Vagina (tissue), 2 donors: ENCODE data around the gene SLC30A3. TPM values are rescaled to one million over a fixed set of nuclear protein-coding genes. Genes with fewer than 3 reads are reported as not detected.
"Not testable (repeated sequence)": the region's sequence is repeated elsewhere in the genome, so short reads cannot be mapped to it uniquely, and the experiment has no call there.

Source experiments
- DNase-seq, 2 donors: peaks; one replicate each; pipeline ENCODE4 v3.0.0-alpha.2; 2017; ENCODE audit errors: extremely low spot score in 2 of 2
- H3K27ac ChIP-seq: fragments of 200-600 bp; sonication (generic); one replicate; pipeline ENCODE4 v1.5.1; 2019
- H3K27me3 ChIP-seq: fragments of 200-600 bp; sonication (generic); one replicate; pipeline ENCODE4 v1.5.1; 2019
- H3K36me3 ChIP-seq, 2 donors: fragments of 200-600 bp; sonication (generic); one replicate each; pipeline ENCODE4 v1.5.1; 2017 to 2019
- H3K4me1 ChIP-seq: fragments of 200-600 bp; sonication (generic); one replicate; pipeline ENCODE4 v1.5.1; 2019
- H3K4me3 ChIP-seq, 2 donors: fragments of 200-600 bp; sonication (generic); 1 replicate in 1 of 2; 2 replicates in 1 of 2; pipeline ENCODE4 v1.5.1; 2016 to 2019
- H3K9me3 ChIP-seq: fragments of 200-600 bp; sonication (generic); one replicate; pipeline ENCODE4 v1.5.1; 2019
- POLR2A ChIP-seq, 2 donors: fragments of 450-650 bp; IDR thresholded peaks; one replicate each; pipeline ENCODE4 v1.6.1; 2017; ENCODE audit warnings: antibody characterized with exemption in 2 of 2, mild to moderate bottlenecking in 2 of 2, moderate library complexity in 2 of 2
- POLR2AphosphoS5 ChIP-seq, 2 donors: sonication (generic); formaldehyde crosslinking; IDR thresholded peaks; one replicate each; pipeline ENCODE4 v1.9.0; 2017; ENCODE audit warnings: antibody characterized with exemption in 2 of 2, mild to moderate bottlenecking in 2 of 2, low read depth in 1 of 2; ENCODE audit not compliant: insufficient read depth in 1 of 2
- intact Hi-C: fragments of 100-400 bp; cut with DNase I; formaldehyde crosslinking; loops from one replicate; pipeline ENCODE4 v1.15.1; 2023
- total RNA-seq: library from RNA; depleted of rRNA; stranded (reverse); fragments of >200 nt; gene quantifications from one replicate; pipeline ENCODE4 v1.2.3, GENCODE V29; 2016
- TF ChIP-seq, protein P1 (sequence below), 3 experiments: fragments of 450-650 bp in 2 of 3; fragments of 200-600 bp in 1 of 3; sonication (generic) in 1 of 3; IDR thresholded peaks; one replicate each; pipeline ENCODE4 v1.5.1; 2017 to 2019; ENCODE audit warnings: antibody characterized with exemption in 3 of 3, mild to moderate bottlenecking in 2 of 3, moderate library complexity in 2 of 3

Gene SLC30A3
- total RNA-seq, 1 donor from 2014 or later: 1.2 TPM

DNA sequence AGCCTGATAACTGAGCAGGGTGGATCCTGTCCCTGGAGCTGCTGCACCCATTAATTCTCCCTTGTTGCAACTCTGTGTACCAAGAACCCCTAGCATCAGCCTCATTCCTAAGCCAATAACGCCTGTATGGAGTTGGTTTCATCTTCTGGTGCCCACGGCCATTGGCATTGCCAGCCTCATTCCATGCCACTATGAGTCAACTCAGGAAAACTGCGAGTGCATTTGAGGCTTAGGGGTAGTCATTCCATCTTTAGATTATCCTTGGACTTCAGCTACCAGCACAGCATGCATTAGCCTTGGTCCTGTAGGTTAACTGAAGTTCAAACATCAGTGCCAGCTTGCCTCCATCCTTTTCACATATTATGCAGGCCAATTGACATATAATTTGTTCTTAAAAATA, 18.0 kb upstream of the SLC30A3 start:
- no peaks in the 10 kb centered on the region for H3K9me3 ChIP-seq
- intact Hi-C loops: loop anchor here (5.0 kb wide), 1 partner anchor 184 kb away; no protein-coding TSS in a partner anchor
- no peak overlapping the region for H3K4me3 ChIP-seq
- H3K27me3 ChIP-seq: no peaks in the 10 kb centered on the region
- H3K27ac ChIP-seq: no peak overlapping the region
- no peak for TF ChIP-seq POLR2AphosphoS5 (IDR thresholded peaks at IDR 0.05; ENCODE audit: insufficient read depth in 1 of 2, low read depth in 1 of 2)
- TF ChIP-seq, protein P1, sequence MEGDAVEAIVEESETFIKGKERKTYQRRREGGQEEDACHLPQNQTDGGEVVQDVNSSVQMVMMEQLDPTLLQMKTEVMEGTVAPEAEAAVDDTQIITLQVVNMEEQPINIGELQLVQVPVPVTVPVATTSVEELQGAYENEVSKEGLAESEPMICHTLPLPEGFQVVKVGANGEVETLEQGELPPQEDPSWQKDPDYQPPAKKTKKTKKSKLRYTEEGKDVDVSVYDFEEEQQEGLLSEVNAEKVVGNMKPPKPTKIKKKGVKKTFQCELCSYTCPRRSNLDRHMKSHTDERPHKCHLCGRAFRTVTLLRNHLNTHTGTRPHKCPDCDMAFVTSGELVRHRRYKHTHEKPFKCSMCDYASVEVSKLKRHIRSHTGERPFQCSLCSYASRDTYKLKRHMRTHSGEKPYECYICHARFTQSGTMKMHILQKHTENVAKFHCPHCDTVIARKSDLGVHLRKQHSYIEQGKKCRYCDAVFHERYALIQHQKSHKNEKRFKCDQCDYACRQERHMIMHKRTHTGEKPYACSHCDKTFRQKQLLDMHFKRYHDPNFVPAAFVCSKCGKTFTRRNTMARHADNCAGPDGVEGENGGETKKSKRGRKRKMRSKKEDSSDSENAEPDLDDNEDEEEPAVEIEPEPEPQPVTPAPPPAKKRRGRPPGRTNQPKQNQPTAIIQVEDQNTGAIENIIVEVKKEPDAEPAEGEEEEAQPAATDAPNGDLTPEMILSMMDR (IDR thresholded peaks at IDR 0.05): no peak
- no peak for TF ChIP-seq POLR2A (IDR thresholded peaks at IDR 0.05)
- H3K36me3 ChIP-seq: no peaks in the 10 kb centered on the region
- DNase-seq: no peak
- H3K4me1 ChIP-seq: no peaks in the 10 kb centered on the region

DNA sequence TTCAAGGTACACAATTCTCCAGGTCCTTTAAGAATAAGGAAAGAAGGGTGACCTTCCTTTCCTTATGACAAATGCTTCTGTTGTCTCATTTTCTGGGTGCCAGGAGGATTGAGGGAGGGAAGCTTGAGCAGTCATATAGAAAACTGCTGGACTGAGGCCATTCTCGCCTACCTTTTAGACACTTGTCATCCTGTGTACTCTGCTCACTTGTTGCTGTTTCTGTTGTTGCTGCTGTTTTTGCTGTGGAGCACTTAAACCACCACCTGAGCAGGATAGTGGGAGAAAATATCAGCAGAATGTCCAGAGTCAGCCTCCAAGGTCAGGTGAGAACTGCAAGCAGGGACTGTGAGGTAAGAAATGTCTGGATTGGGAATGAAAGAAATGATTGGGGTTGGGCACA, 15.2 kb upstream of the SLC30A3 start:
- intact Hi-C loops: no loop called here
- no peaks in the 10 kb centered on the region for H3K27me3 ChIP-seq

DNA sequence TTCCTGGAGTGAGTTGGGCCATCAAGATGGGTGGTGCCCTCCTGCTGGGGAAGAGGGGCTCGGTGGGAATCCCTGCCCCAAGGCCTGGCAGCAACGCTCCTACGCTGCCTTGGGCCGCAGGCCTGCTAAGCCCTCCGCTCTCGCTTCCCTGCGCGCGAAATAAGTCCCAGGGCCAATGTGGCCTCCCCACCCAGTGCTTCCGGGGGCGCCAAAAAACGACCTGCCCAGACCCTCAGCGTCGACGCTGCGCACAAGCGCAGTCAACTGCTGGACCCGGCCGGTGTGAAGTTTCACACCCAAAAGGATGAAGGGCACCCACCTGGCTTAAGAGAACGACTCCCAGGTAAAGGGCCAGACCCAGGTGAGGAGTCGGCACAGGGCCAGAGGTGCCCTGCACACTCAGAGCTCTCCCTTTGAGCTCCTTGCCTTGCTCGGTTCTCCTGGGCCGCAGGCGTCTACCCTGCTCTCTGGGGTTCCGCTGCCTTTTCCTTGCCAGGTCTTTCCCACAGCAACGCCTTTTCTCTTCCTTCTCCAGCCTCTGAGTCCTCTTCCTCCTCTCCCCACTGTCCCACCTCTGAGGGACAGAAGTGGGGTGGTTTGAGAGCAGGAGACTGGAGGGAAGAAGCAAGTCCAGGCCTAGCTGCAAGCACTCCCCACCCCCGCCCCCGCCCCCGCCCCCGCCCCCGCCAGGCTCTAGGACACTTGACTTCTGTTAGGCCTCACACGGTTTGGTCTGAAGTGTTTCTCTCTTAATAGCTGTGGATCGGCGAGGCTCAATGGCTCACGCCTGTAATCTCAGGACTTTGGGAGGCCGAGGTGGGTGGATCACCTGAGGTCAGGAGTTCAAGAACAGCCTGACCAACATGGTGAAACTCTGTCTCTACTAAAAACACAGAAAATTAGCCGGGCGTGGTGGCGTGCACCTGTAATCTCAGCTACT, 12.6 kb upstream of the SLC30A3 start, which contains the start of gene DNAJC5G:
Gene DNAJC5G, plus strand, starts transcription at position 223 of the 940 bp plus-strand sequence. CDS start 1,296 bp downstream, outside the sequence.
- H3K4me1 ChIP-seq: no peaks in the 10 kb centered on the region
- TF ChIP-seq POLR2A (IDR thresholded peaks at IDR 0.05) (no peak), POLR2AphosphoS5 (IDR thresholded peaks at IDR 0.05; ENCODE audit: insufficient read depth in 1 of 2, low read depth in 1 of 2) (no peak)
- TF ChIP-seq, protein P1 (IDR thresholded peaks at IDR 0.05): no peak
- H3K9me3 ChIP-seq: no peaks in the 10 kb centered on the region
- no peak within 1 kb of the TSS for H3K27ac ChIP-seq
- H3K27me3 ChIP-seq: no peaks in the 10 kb centered on the region
- intact Hi-C loops: loop anchor here (2.0 kb wide), 1 partner anchor 25 kb away; no protein-coding TSS in a partner anchor
- no peaks in the 10 kb centered on the region for H3K36me3 ChIP-seq
- H3K4me3 ChIP-seq: no peak within 1 kb of the TSS
- DNase-seq: no peak

More for the DNA sequence above, 15.2 kb upstream of the SLC30A3 start:
- H3K4me3 ChIP-seq: no peak overlapping the region
- no peaks in the 10 kb centered on the region for H3K9me3 ChIP-seq
- no peaks in the 10 kb centered on the region for H3K36me3 ChIP-seq
- no peak overlapping the region for H3K27ac ChIP-seq
- H3K4me1 ChIP-seq: no peaks in the 10 kb centered on the region
- DNase-seq: no peak
- TF ChIP-seq, protein P1 (IDR thresholded peaks at IDR 0.05): no peak
- TF ChIP-seq POLR2AphosphoS5 (IDR thresholded peaks at IDR 0.05; ENCODE audit: insufficient read depth in 1 of 2, low read depth in 1 of 2) (no peak), POLR2A (IDR thresholded peaks at IDR 0.05) (no peak)

DNA sequence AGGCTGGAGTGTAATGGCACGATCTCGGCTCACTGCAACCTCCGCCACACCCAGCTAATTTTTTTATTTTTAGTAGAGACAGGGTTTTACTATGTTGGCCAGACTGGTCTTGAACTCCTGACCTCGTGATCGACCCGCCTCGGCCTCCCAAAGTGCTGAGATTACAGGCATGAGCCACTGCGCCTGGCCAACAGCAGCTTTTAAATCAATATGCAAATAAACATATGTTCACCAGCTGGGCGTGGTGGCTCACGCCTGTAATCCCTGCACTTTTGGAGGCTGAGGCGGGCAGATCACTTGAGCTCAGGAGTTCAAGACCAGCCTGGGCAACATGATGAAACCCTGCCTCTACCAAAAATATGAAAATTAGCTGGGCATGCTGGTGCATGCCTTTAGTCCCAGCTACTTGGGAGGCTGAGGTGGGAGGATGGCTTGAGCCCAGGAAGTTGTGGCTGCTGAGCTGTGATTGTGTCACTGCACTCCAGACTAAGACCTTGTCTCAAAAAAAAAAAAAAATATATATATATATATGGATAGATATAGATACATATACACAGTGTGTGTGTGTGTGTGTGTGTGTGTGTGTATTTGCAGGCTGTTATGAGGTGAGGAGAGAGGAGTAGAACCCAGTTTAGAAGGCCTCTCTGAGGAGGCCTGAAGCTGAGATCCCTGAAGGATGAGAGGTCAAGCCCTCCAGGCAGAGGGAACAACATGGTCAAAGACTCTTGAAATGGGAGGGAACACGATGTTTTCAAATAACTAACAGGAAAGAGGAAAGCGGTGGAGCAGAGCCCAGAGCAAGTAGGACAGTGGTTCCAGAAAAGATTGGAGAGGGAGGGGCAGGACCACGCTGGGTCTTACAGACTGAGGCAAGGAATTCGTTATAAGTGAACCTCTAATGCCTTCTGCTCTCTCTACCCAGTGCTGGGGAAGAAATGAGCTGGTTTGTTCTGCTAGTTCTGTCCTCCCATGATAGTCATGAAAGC, 10.0 kb upstream of the SLC30A3 start:
- intact Hi-C loops, H3K27me3 ChIP-seq, DNase-seq: not testable (repeated sequence)

DNA sequence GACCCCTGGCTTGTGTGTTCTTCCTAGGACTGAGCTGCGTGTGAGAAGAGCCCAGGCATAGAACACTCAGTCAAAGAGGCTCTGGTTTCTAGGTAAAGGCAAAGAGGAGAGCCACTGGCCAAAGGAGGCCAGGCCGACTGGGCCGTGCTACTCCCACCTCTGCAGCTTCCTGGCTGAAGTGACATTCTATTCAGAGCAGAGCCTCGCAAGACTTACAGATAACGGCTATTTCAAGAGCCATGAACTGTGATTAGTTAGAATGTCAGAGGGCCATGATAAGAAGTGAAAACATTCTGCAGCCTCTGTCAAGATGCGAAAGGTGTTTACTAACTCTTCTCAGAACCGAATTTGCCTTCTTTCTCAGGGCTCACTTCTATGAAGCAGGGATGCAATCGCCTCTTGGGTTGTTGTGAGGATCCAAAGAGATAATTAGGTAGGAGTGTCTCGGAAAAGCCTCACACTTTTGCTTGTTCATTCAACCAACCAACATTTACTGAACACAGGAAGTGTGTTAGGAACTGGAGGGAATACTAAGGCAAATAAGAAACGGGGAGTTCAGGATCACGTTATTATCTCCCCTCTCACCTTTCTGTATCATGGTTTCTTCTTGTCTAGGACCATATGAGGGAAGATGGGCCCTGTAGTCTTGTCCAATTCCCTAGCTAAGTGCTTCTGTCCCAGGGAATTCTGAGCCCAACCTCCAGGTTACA, 8.9 kb upstream of the SLC30A3 start:
- intact Hi-C loops: no loop called here
- DNase-seq: no peak
- Histone ChIP-seq H3K4me3 (no peak overlapping the region), H3K27ac (no peak overlapping the region), H3K4me1 (no peaks in the 10 kb centered on the region), H3K27me3 (no peaks in the 10 kb centered on the region), H3K36me3 (no peaks in the 10 kb centered on the region), H3K9me3 (no peaks in the 10 kb centered on the region)
- TF ChIP-seq, protein P1 (IDR thresholded peaks at IDR 0.05): no peak
- TF ChIP-seq POLR2A (IDR thresholded peaks at IDR 0.05) (no peak), POLR2AphosphoS5 (IDR thresholded peaks at IDR 0.05; ENCODE audit: insufficient read depth in 1 of 2, low read depth in 1 of 2) (no peak)

More for the DNA sequence above, 10.0 kb upstream of the SLC30A3 start:
- not testable (repeated sequence) for H3K9me3 ChIP-seq, H3K4me1 ChIP-seq, H3K27ac ChIP-seq, H3K4me3 ChIP-seq, H3K36me3 ChIP-seq
